GM19455 (cell line): Measurements from ENCODE around the gene TFAP2A.

Source experiments
- ATAC-seq: cut with Tn5 transposase; IDR thresholded peaks from one replicate; pipeline ENCODE4 v1.9.1; 2021; ENCODE audit not compliant: unreplicated experiment

Gene TFAP2A

DNA sequence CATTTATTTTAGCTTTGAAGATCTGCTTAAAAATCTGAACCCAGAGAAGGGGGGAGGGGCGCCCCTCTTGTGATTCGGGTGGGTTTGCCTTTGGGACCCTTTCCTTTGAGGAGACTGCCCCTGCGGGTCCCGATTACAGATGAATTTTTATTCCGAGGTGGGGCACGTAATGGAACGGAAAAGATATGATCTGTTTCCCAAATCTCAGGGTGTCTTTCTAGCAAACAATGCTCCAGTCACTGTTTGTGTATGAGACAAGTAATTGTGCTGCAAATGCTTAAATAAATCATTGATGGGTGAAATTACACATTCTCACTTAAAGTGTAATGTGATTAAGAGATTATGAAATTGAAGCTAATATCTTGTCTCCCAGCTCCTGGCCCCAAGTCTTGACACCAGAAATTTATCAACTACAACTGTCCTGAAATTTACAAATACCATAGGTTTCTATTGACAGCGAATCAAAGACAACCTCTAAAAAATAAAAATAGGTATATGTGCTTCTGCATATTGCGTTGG lies 30.7 kb downstream of the TFAP2A start:
- ATAC-seq = no peak

DNA sequence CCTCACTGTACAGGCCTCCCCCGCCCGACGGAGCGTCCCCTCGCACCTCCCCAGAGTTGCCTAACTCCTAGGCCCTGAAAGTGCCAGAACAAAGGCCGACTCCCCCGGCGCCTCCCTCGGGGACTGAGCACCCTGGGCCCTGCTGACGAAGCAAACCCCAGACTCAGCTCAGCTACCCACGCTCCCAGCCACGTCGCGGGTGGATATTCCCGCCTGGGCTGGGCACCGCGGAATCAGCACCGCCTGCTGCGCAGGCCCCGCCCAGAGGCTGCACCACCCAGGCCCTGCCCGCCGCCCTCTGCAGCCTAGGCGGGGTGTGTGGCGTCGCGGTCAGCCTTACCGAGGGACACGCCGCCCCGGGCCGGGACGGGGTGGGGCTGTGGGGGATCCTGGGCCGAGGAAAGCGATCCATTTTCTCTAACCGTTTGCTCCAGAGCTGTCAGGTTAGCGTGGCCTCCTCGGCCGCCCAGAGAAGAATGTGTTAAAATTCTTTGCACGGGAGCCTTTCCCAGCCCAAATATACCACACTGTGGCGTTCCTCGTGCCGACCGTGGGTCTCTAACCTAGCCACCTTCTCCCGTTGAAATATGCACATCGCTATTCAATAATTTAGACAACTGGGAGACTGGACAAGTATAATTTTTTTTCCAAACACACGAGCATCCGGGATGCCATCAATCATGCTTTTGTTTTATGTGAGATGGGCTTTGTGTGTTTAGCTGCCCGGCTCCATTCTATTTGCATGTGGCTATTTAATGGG lies 31.4 kb downstream of the TFAP2A start:
- ATAC-seq = no peak

DNA sequence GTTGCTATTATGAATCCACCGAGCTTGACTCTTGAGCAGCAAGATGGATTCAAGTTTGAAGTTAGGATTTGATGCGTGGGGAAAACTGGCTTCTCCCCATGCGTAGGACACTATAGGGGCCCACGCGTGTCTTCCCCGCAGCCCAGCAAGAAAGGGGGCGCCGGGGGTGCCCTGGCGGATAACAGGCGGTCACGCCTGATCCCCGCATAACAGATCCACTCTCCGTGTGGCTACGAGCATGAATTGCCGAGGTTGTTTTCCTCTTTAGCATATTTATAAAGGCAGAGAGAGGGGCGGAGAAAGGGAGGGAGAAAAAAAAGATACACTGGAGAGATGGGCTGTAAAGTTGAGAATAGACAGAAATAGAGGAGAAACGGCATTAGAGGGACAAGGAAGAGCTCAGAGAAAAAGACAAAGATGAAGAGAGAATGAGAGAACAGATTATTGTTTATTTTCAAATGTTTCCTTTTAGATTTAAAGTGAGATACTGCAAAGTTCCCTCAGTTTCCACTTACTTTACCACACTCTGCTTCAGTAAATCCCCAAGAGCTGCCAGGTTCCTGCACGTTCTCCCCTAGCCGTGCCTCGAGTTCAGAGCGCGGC lies 32.0 kb downstream of the TFAP2A start:
- ATAC-seq = no peak

DNA sequence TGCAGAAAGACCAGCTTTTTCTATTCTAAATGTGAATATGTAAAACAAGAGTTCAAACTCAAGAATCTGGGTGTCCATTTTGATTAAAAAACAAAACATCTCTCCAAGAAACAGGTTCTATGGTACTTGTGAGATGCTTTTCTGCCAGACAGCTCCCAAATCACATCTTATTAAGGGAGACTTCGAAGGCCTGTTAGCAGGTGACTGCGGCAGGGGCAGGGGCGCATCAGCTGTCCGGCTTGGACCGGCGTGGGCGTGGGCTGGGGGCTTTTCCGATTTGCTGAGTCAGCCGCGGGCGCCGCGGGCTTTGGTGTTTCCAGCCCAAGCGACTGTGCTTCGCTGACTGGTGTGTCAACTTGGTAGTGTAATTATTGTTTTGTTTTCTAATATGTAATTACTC lies 32.6 kb downstream of the TFAP2A start:
- no peak for ATAC-seq

DNA sequence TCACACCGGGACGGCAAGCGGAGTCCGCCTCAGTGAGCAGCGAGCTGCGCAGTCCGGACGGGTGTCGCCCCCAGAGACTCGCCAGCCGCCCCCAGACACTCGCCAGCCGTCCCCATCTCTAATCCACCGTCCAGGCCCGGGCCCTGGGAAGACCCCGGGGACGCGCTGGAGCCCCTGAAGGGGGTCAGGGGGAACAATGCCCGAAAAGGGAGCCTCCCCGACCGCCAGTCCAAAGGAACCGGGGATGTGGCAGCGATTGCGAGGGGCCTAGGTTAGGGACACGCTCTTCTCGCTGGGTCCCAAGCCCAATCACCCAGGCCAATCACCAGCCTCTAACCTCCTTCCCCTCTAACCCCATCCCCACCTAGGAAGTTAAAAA lies 33.1 kb downstream of the TFAP2A start:
- no peak for ATAC-seq

DNA sequence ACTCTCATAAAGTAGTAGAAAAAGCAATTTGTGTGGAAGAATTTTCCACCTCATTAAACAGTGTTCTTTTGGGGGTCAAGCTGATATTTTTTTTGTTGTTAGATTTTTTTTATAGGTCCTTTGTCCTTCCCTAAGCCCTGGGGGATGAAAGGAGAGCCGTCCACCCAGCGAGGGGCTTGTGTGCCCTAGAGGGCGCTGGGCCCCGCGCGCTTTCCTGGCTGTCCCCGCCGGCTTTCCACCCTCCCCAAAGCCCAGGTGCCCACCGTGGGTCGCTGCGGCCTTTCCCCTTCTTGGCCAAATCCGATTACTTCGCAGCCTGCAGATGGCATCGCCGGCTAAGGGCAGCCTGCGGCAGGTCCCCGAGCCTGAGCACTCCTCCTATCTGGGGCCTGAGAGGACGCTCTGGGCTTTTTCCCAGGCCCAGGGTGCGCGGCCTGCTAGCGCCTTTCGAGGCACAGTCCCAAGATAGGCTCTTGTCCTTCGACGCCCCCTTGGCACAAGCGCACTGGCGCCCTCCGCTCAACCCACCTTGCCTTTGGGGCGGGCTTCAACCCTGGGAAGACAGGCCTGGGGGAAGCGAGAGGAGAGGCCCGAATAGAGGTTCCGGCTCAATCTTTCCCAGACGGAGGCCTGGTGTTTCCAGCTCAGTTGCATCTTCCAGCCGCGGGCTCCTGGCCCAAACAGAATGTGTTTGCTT lies 33.6 kb downstream of the TFAP2A start:
- no peak for ATAC-seq

DNA sequence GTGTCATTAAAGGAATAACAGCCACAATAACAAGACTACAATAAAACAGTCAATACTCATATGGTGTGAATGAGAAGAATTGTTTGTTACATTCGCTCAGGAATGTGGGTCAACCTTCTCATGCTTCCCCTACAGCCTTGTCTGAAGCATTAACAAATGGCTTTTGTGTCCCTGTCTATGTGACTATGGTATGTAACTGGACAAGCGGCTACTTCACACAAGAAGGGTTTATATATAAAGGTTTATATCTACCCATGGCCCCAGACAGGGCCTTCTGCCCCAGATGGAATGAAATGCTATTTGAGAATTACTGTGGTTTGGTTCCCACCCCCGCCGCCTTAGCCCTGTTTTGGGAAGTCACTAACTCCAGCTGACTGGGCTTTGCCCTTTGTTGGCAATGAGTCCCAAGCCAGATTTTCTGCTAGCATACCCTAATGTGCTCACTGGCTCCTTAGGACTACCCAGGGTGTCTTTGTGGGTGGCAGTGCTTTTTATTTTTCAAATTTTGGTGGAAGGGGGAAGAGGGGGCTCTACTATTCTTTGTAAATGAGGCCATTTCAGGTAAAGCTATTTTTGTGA lies 39.4 kb downstream of the TFAP2A start:
- ATAC-seq = no peak

DNA sequence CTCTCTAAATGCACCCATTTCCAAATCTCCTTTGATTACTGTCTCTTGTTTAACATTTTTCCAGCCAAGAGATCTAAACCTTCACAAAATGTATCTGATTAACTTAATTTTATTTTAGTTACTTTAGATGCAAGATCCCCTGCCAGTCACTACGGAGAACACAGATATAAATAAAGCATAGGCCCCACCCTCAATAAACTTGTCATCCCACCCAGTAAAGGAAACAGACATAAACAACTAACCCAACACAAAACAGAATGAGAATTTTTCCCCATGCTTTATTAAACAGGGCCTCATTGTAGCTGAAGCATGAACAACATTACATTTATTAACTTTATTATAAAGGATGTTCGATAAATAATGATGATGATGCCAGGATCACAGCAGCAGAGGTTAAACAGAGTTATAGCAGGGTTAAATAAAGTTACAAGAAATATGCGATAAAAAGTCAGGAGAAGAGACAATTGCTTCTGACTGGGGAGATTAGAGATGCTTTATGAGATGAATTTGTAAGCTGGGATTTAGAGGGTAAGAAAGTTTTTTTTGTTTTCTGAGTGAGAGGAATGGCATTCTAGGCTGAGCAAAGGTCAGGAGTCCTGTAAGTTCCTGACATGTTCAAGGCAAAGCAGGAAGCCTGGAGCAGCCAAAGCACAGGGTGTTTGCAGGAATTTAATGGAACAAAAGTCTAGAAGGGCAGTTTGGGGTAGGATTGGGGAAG lies 41.1 kb downstream of the TFAP2A start:
- no peak for ATAC-seq

DNA sequence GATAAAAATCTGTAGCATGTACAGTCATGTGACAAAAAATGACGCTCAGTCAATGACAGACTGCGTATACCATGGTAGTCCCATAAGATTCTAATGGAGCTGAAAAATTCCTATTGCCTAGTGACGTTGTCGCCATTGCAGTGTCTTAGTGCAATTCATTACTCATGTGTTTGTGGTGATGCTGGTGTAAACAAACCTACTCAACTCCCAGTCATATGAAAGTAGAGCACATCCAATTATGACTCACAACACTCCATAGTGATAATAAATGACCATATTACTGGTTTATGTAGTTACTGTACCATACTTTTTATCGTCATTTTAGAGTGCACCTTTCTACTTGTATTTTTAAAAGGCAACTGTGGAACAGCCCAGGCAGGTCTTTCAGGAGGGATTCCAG lies 45.0 kb downstream of the TFAP2A start:
- ATAC-seq = no peak

DNA sequence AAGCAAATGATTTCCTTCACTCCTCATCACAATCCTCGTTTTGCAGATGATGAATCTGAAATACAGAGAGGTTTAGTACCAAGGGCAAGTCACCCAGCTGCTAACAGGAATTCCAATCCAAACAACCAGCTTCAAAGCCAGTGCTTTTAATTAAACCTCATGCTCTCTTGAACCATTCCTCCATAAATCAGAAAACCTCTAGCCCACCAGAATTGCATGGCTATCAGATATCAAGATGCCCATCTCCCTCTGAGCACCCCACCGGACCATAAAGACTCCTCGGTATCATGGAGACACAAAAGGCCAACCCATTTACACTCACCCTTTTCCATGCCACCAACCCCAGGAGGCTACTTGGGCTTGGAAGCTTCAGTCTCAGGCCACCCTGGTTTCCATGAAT lies 46.0 kb downstream of the TFAP2A start:
- no peak for ATAC-seq

DNA sequence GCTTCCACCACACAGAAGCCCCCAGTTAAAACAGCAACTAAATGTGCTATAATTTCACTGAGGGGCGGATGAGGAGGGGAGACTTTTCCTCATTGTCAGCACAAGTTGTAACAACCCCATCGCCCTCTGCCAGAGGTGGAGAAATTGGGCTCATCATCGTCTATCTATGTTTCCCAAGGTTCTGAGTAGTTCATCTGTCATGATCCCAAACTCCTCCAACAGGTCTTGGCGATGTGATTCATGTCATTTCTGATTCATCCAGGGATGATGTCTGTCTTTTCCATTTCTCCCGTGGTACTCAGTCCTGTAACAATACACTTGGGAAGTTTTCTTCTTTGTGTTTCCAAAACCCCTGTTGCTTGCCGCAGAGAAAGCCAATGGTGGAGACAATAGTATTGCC lies 51.0 kb downstream of the TFAP2A start:
- ATAC-seq = no peak

DNA sequence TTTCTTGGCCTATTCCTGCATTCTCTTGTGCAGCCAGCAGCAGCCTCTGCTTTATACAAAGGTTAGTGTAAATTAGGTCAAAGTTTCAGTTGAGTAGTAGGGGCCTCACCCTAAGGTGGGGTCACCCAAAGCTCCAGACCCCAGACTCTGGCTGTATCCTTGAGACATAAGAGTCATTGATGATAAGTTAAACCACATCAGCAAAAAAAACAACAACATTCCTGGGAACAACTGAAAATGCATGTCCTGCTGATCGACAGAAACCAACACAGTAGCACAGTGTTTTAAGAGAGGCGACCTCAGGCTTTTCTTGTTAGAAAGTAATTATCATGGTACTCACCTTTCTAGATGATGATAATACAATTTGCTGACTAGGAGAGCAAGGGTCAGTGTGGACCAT lies 52.6 kb downstream of the TFAP2A start:
- no peak for ATAC-seq

DNA sequence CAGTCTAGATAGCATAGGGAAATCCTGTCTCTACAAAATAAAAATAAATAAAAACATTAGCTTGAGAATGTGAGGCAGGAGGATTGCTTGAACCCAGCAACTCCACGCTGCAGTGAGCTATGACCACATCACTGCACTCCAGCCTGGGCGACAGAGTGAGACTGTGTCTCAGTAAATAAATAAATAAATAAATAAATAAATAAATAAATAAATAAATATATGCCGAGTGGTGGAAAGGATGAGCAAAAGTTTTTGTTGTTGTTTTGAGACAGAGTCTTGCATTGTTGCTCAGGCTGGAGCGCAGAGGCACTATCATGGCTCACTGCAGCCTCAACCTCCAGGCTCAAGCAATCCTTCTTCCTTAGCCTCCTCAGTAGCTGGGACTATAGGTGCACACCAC lies 53.4 kb downstream of the TFAP2A start:
- no peak for ATAC-seq

DNA sequence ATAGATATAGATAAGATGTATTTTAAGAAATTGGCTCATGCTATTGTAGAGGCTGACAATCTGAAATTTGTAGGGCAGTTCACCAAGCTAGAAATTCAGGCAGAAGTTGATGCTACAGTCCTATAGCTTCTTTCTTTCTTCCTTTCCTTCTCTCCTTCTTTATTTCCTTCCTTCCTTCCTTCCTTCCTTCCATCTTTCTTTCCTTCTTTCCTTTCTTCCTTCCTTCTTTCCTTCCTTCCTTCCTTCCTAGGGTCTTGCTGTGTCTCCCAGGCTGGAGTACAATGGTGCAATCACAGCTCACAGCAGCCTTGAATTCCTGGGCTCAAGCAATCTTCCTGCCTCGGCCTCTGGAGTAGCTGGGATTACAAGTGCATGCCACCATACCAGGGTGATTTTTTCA lies 55.3 kb downstream of the TFAP2A start:
- no peak for ATAC-seq

DNA sequence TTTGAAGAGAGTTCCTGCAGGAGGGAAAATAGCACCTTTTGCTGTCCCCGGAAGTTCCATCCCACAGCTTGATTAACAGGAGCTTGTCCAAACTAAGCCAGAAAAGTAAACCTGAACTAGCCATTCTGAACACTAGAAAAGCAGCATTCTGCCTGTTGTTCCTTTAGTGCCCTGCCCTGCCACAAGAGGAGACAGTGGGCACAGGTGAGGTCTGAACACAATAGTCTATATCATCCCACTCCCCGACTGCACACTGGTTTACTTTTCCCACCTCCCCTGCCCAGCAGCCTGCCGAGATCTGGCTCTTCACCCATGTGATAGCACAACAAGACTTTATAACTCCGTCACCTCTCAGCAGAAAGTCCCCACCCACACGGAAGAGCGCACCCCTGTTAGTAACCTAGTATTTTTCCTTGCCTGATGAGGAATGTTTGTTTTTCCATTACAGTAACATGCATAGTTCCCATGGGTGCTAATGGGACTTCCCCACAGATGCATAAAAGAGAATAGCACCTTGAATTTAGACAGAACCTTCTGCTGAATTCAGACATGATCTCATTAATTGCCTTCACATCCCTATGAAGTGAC lies 59.7 kb downstream of the TFAP2A start:
- no peak for ATAC-seq

DNA sequence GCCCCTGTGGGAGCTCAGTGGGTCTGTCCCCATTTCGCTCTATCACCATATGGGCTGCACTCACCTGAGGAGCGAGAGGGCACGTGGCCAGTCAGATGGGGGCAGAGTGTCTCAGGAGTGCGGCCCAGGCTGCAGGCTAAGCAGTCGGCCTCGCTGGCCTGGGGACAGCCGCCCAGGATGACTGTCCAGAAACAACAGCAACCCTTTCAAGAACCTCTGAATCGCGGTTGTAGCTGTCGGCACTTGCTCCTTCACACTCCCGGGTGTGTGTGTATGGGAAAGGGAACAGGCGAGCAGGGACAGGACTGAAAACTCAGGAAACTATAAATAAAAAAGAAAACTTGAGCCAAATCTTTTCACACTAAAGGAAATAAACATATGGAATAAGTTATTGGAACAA lies 63.1 kb downstream of the TFAP2A start:
- no peak for ATAC-seq

DNA sequence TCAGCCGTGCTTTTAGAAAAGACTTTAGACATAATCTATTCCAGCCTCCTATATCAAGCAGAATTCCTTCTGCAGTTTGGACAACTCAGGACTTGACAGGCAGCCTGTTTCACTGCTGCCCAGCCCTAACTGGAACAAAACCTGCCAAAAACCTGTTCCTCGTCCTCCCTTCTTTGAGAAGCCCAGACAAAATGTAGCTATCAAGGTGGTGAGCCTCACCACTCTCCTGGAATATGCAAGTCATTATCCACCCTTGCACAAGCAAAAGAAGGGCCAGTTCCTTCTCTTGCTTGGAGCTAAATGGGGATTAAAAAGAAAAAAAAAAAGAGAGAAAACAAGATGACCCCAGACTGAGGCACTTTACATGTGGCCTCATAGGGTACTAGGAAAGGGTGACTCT lies 64.2 kb downstream of the TFAP2A start:
- no peak for ATAC-seq

DNA sequence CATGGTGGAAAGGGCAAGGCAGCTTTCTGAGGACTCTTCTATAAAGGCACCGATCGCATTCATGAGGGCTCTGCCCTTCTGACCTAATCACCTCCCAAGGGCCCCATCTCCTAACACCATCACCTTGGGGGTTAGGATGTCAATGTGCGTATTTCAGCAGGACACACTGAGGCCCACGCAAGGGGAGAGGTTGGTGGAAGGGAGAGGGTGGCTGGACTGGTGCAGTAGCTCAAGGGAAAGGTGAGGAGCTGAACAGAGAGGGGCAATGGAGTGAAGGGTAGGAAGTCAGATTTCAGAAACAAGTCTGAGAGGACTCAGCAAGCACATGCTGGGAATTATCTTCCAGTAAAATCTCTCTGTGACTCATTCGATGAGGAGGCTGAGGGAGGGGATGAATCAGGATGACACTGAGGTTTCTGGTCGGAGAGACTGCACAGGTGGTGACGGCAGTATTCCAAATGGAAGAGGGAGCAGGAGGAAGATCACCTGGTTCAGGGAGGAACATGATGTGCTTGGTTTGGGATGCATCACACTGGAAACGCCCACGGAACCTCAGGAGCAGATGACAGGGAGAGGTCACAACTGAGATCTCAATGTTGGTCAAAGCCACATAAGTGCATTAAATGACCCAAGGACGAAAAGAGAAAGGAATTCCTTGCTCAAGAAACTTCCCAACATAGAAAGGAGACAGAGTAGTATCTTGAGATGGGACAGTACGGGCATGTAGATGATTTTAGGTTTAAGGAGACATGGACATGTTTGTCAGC lies 67.1 kb downstream of the TFAP2A start:
- ATAC-seq = no peak
